Psoas muscle (tissue), 8 donors: ENCODE data around the gene PLA2G1B. TPM values are rescaled to one million over a fixed set of nuclear protein-coding genes. Genes with fewer than 3 reads are reported as not detected.

Experiments
- ATAC-seq, 4 donors: fragments of 200-7000 bp; cut with Tn5 transposase; one replicate each; pipeline ENCODE4 v1.9.1; 2020; ENCODE audit warnings: moderate library complexity in 3 of 4, mild to moderate bottlenecking in 2 of 4
- DNase-seq, 2 donors: peaks; one replicate each; pipeline ENCODE4 v3.0.0-alpha.2; 2020
- H3K27ac ChIP-seq: fragments of 200-600 bp; one replicate; pipeline ENCODE4 v1.8.0; 2022
- H3K27me3 ChIP-seq, 3 donors: fragments of 200-600 bp in 1 of 3; one replicate each; pipeline versions ENCODE4 v1.6.1 to v1.8.0; 2013 to 2022; ENCODE audit warnings: low read length in 2 of 3, mild to moderate bottlenecking in 2 of 3, moderate library complexity in 1 of 3; ENCODE audit not compliant: insufficient read depth in 3 of 3
- H3K36me3 ChIP-seq, 2 donors: fragments of 200-600 bp in 1 of 2; one replicate each; pipeline versions ENCODE4 v1.6.1 to v1.8.0; 2013 to 2022; ENCODE audit warnings: low read depth in 1 of 2, mild to moderate bottlenecking in 1 of 2, moderate library complexity in 1 of 2; ENCODE audit not compliant: insufficient read depth in 1 of 2
- H3K4me1 ChIP-seq: fragments of 200-600 bp; one replicate; pipeline ENCODE4 v1.8.0; 2022
- H3K4me3 ChIP-seq: fragments of 200-600 bp; one replicate; pipeline ENCODE4 v1.8.0; 2022; ENCODE audit warnings: mild to moderate bottlenecking
- H3K9me3 ChIP-seq: fragments of 200-600 bp; one replicate; pipeline ENCODE4 v1.8.0; 2022
- CTCF ChIP-seq: fragments of 200-600 bp; IDR thresholded peaks from one replicate; pipeline ENCODE4 v1.8.0; 2022; ENCODE audit warnings: antibody characterized with exemption
- WGBS, 3 donors: extraction: QIAGEN DNeasy Blood & Tissue Kit; methylation state at CpG; one replicate each; pipeline versions ENCODE4 v1.1.6 to v1.1.7; 2013; 5-methylcytosine and 5-hydroxymethylcytosine counted together
- intact Hi-C, 2 donors: fragments of 100-400 bp; cut with DNase I; formaldehyde crosslinking; loops; one replicate each; pipeline versions ENCODE4 v1.11.0 to v1.14.2; 2022
- polyA plus RNA-seq, 3 donors: library from polyadenylated mRNA; stranded (reverse); fragments of 200-250 nt; gene quantifications; one replicate each; pipeline ENCODE4 v1.2.3, GENCODE V29; 2013
- total RNA-seq, 4 donors: library from RNA; stranded (reverse); fragmentation: NEBNext Ultra II Directional in 2 of 4; extraction: Animal tissue kit (Norgen Biotek cat#: 25700) in 2 of 4; gene quantifications; one replicate each; pipeline versions ENCODE4 v1.2.1 to v1.2.4, GENCODE V29; 2021 to 2023
- donor health status: healthy with polysubstance abuse.
- donor health status: DM: no; HTN: no; CAD: no; lungs with moderate emphysema.
- donor health status: Bipolar disorder and iron deficiency.
- donor health status: healthy.
- donor health status: DM: yes; HTN: yes; CAD: no.
- donor health status: DM: no; HTN: no; CAD: no.
- donor health status: DM: no; HTN: no; CAD: no.
- donor health status: DM: yes; HTN: yes; CAD: no.

PLA2G1B gene
- total and polyA plus RNA-seq, 7 donors: 0.39 to 1.0 (median 0.81) TPM; not detected in 4

GRCh38 chr12:120343692-120344091 is 16.1 kb upstream of the PLA2G1B start:
- Histone ChIP-seq H3K4me3 (no peak overlapping the region), H3K27ac (no peak overlapping the region), H3K9me3 (no peaks in the 10 kb centered on the region), H3K36me3 (no peaks in the 10 kb centered on the region), H3K4me1 (no peaks in the 10 kb centered on the region), H3K27me3 (no peaks in the 10 kb centered on the region)
- TF ChIP-seq CTCF: no peak
- DNase-seq (no peak), ATAC-seq (no peak)
- 89 to 92% (median 89%) methylated on average over 8 of the region's 8 CpGs for WGBS, 3 donors
- intact Hi-C loops: no loop called here

- ATAC-seq: no peak
- intact Hi-C loops: no loop called here
- H3K9me3 ChIP-seq: no peaks in the 10 kb centered on the region
Measured at GRCh38 chr12:120343039-120343537, 15.5 kb upstream of the PLA2G1B start.

GRCh38 chr12:120342175-120343038 is 14.8 kb upstream of the PLA2G1B start:
- H3K27ac ChIP-seq: no peak overlapping the region
- no peaks in the 10 kb centered on the region for H3K27me3 ChIP-seq
- 52 to 63% (median 60%) methylated on average over 26 to 30 of the region's 30 CpGs for WGBS, 3 donors
- no peaks in the 10 kb centered on the region for H3K36me3 ChIP-seq
- no peak for TF ChIP-seq CTCF
- H3K9me3 ChIP-seq: no peaks in the 10 kb centered on the region
- ATAC-seq (no peak), DNase-seq (no peak)
- intact Hi-C loops: no loop called here
- no peak overlapping the region for H3K4me3 ChIP-seq
- no peaks in the 10 kb centered on the region for H3K4me1 ChIP-seq

More at GRCh38 chr12:120343039-120343537, 15.5 kb upstream of the PLA2G1B start:
- DNase-seq: no peak
- Histone ChIP-seq H3K36me3 (no peaks in the 10 kb centered on the region), H3K27me3 (no peaks in the 10 kb centered on the region), H3K4me3 (no peak overlapping the region), H3K27ac (no peak overlapping the region), H3K4me1 (no peaks in the 10 kb centered on the region)
- TF ChIP-seq CTCF: no peak
- 55 to 68% (median 63%) methylated on average over 10 of the region's 10 CpGs for WGBS, 3 donors

GRCh38 chr12:120339256-120339655 is 11.7 kb upstream of the PLA2G1B start:
- Histone ChIP-seq H3K36me3 (no peaks in the 10 kb centered on the region), H3K27me3 (no peaks in the 10 kb centered on the region), H3K4me3 (no peak overlapping the region), H3K4me1 (no peaks in the 10 kb centered on the region), H3K9me3 (no peaks in the 10 kb centered on the region), H3K27ac (no peak overlapping the region)
- TF ChIP-seq CTCF: no peak
- ATAC-seq: no peak
- intact Hi-C loops: no loop called here
- DNase-seq: no peak
- WGBS, 3 donors: 87 to 93% (median 91%) methylated on average over 4 of the region's 4 CpGs
